ENCODE results near the gene FRS3.
"Not testable (repeated sequence)": the region's sequence is repeated elsewhere in the genome, so short reads cannot be mapped to it uniquely, and the experiment has no call there.

Gene FRS3

DNA sequence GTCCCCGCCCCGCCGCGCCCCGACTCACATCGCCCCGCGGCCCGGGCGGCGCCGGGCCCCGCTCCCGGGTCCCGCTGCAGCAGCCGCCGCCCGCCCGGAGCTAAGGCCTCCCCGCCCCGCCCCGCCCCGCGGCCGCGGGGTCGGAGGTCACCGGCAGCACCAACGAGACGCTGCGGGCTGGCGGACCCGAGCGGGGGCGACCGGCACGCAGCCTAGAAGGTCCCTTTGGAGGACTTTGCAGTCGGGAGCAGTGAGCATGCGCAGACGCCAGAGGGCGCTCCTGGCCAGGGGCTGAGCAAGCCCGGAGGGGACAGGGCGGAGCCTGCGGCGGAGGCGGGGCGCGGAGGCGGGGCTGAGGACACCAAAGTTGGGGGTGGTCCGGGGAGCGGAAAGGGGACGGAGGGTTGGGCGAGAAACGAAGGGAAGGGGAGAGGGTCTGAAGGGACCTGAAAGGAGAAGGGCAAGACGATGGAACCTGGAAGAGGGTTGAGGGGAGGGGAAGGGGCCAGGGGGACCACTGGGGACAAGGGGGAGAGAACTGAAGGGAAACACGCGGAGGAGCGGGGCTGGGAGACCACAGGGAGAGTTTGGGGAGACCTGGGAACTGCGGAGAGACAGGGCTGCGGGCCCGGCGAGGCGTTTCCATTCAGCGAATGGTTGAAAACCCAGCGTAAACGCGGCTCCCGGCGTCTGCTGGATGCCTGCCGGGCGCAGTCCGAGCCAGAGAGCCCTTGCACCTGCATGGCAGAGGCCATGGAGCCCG is at the start of gene FRS3:
Gene FRS3 (minus strand): TSS at position 113 of the 763 bp plus-strand sequence. CDS start 2,913 bp downstream, outside the sequence.
- peak; percentile 94 for DNase-seq (ENCODE audit: low spot score)

GRCh38 chr6:41826343-41827022 is 46.8 kb upstream of the FRS3 start:
- DNase-seq (ENCODE audit: low spot score), result no peak

- peak; percentile 40 for DNase-seq (ENCODE audit: low spot score)
Measured at GRCh38 chr6:41824571-41825569, 45.2 kb upstream of the FRS3 start.

DNA sequence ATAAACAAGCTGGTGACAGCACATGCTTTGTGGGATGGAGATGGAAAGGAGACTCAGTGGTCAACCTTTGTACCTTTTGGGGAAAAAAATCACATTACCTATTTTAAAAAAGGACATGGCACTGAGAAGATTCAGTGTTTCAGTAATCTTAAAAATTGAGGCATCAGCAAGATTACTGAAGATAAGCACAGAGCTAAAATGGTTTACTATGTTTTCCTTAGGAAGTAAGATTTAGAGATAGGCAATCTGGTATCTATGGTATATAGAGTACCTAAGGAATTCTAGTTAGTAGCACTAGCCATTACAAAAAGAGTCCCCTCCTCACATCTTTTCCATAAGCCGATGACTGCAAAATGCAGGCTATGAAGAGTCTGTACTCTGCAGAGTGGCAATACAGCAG is 43.5 kb upstream of the FRS3 start:
- no peak for DNase-seq (ENCODE audit: low spot score)

DNA sequence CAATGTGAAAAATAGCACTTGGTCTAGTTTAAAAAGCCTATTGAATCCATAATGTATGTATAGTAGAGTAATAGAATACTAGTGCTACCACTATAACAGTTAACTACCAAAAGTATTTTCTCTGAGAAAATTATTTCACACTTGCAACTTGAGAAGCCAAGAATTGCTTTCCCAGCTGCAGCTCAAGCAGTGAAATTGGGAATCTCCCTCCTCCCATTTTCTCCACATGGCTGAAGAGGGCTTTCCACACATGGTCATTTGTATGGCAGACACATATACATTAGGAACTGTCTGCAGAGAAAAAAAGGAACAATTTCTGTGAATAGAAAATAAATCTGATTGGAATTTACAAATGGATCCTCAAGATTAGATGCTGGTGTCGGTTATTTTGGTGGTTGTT is 42.3 kb upstream of the FRS3 start:
- no peak for DNase-seq (ENCODE audit: low spot score)

DNA sequence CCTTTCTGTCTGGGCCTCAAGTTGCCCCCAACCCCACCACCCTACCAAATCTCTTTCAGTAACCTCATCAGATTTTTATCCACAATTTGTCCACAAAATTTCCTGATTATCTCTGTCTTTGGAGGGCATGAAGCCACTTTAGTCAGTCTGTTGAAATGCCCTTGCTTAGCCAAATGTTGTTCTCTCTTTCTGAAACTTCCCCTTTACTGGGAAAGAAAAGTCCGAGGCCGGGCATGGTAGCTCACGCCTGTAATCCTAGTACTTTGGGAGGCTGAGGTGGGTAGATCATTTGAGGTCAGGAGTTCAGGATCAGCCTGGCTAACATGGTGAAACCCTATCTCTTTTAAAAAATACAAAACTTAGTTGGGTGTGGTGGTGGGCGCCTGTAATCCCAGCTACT is 41.6 kb upstream of the FRS3 start:
- DNase-seq (ENCODE audit: low spot score), result no peak

DNA sequence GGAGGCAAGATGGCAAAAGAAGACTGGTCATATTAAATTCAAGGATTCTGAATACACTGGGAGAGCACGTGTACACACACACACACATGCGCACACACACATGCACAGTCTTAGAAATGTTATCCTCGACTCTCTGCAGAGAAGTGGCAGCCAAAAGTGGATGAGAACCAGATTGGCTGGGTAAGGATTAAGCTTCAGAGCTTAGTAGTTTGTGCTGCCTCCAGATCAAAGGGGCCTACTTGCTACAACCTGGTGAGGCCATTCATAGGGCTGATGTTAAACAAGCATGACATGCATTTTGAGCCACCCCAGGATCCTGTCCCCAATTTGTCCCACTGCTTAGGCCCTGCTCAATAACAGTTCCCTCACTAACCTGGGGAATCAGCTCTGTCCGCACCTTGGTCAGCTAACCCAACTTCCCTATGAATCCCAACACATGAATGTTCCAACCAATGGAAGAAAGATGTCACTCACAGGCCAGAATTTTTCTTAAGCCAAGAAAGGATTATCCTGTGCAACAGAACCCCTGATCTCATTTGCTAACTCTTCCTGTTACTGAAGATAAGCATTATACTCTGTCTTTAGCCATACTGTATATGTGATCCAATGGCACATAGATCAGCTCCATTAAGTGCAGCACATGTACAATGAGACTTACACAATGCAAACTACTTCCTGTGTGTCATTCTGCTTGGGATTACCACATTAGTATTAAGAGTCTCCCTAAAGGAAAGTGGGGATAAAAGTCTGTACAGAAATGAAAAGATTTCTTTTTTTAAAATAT is 38.8 kb upstream of the FRS3 start:
- DNase-seq (ENCODE audit: low spot score), result no peak

DNA sequence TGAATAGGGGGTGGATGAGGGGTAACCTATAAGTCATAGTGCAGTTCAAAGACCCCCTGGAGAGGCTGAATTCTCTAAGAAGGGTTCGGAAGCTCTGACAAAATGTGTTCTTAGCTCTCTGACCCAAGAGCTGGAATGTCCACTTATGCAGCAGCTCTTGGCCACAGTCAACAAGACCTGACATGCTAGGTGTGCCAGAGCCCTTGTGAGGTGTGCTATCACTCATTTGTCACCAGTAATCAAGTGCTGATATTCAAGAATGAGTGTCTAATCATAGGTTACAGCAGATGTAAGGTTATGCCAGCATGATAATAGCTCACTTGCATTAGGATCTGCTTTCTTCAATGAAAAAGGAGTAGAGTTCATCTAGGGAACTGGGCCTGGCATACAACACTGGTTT is 35.9 kb upstream of the FRS3 start:
- no peak for DNase-seq (ENCODE audit: low spot score)

GRCh38 chr6:41814629-41815028 is 34.9 kb upstream of the FRS3 start:
- no peak for DNase-seq (ENCODE audit: low spot score)

GRCh38 chr6:41813956-41814355 is 34.3 kb upstream of the FRS3 start:
- no peak for DNase-seq (ENCODE audit: low spot score)

DNA sequence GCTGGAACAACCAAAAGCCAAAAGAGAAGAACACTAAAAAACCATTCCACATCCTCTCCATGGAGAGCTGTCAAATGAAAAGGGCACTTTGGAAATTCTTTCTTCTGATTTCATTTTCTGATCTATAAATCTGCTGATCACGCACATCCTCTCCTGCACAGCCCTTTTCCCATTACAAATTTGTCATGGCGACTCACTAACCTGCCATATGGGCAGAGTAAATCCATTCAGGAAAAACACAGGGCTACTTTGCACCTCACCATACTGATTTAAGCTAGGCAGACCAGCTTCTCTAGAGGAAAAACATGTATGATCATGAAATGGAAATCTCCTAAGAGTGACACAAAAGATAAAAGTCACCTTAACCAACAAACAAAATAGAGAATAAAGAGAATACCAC is 33.8 kb upstream of the FRS3 start:
- DNase-seq (ENCODE audit: low spot score), result no peak

DNA sequence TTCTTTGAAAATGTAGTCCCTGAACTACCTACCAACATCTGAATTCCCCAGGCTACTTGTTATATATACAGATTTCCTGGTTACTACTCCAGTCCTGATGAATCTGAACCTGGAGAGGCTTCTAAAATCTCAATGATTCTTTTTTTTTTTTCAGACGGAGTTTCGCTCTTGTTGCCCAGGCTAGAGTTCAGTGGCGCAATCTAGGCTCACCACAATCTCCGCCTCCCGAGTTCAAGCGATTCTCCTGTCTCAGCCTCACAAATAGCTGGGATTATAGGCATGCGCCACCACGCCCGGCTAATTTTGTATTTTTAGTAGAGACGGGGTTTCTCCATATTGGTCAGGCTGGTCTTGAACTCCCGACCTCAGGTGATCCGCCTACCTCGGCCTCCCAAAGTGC is 32.2 kb upstream of the FRS3 start:
- DNase-seq (ENCODE audit: low spot score), result not testable (repeated sequence)

GRCh38 chr6:41811095-41811494 is 31.4 kb upstream of the FRS3 start:
- no peak for DNase-seq (ENCODE audit: low spot score)

GRCh38 chr6:41805830-41806774 is 26.4 kb upstream of the FRS3 start:
- no peak for DNase-seq (ENCODE audit: low spot score)

- peak; percentile 13 for DNase-seq (ENCODE audit: low spot score)
Measured at GRCh38 chr6:41801380-41801779, 21.7 kb upstream of the FRS3 start.

- no peak for DNase-seq (ENCODE audit: low spot score)
Measured at GRCh38 chr6:41799559-41799911, 19.8 kb upstream of the FRS3 start.

DNA sequence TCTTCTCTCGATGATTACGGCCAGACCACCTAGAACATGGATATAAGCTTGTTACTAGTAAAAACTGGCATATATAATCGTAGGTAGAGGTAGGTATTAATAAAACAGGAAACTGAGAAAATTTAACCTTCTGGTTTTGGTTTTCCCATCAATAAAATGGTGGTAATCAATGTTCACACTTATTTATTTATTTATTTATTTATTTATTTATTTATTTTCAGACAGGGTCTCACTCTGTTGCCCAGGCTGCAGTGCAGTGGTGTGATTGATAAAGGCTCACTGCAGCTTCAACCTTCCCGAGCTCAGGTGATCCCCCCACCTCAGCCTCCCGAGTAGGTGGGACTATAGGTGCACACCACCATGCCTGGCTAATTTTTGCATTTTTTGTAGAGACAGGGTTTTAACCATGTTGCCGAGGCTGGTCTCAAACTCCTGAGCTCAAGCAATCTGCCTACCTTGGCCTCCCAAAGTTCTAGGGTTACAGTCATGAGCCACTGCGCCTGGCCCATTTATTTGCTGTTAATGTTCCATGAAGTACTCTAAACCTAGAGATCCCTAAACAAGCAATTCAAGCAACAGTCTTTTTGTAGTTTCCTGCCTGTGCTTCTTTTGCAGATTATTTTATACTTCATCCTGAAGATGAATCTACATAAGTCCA is 19.3 kb upstream of the FRS3 start:
- no peak for DNase-seq (ENCODE audit: low spot score)

DNA sequence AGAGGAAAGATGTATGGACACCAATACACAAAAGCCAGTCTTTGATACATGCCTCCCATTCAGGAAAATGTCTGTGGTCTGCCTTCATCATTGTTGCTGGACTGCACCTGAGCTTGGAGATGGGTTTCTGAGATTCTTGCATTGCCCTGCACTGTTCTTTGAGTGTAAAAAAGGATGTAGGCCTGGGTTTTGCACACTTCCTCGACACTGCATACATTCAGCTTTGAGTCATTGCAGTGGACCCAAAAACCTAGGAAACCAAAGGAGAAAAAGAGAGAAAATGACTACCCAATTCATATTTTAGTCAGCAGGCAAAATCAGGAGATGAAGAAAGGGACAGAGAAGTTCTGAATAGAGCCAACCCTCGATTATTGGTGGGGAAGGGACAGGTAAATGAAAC is 16.8 kb upstream of the FRS3 start:
- DNase-seq (ENCODE audit: low spot score), result no peak

GRCh38 chr6:41791984-41792383 is 12.3 kb upstream of the FRS3 start:
- no peak for DNase-seq (ENCODE audit: low spot score)

DNA sequence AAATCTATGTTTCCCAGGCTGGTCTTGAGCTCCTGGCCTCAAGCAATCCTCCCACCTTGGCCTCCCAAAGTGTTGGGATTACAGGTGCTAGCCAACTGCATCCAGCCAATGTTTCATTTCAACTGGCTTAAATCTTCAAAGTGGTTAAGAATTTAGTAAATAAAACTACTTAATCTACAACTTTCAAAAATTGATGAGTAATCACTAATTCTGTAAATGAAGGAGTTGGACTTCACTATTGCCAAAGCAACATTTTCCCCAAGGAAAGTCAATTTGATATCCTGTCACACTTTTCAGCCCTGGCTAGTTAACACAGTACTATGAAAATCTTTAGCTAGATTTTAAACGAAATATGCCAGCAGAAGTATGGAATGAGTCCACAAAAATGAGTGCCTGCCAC is 11.6 kb upstream of the FRS3 start:
- no peak for DNase-seq (ENCODE audit: low spot score)

All from kidney tubule cell (primary cell).